HepG2 (cell line): Measurements from ENCODE around the gene ZBP1. TPM values are rescaled to one million over a fixed set of nuclear protein-coding genes. Genes with fewer than 3 reads are reported as not detected.
A peak's percentile ranks its signal among the peaks of the same experiment; 100 is the strongest.

ENCODE experiments used
- ARID2 ChIP-seq: sonication (generic); formaldehyde crosslinking; IDR thresholded peaks from 2 replicates; pipeline ENCODE4 v1.8.1; 2022; ENCODE audit warnings: mild to moderate bottlenecking, missing genetic modification reagents, borderline replicate concordance
- GMEB1 ChIP-seq: sonication (generic); formaldehyde crosslinking; IDR thresholded peaks from 2 replicates; pipeline ENCODE4 v1.5.1; 2020; ENCODE audit warnings: missing genetic modification reagents, mild to moderate bottlenecking, borderline replicate concordance
- MYNN ChIP-seq: sonication (generic); formaldehyde crosslinking; IDR thresholded peaks from 2 replicates; pipeline ENCODE4 v1.4.0; 2020; ENCODE audit warnings: mild to moderate bottlenecking, low read depth, missing genetic modification reagents
- RFXANK ChIP-seq: IDR thresholded peaks from 2 replicates; pipeline ENCODE4 v1.6.1; 2016
- SALL1 ChIP-seq: sonication (generic); formaldehyde crosslinking; IDR thresholded peaks from 2 replicates; pipeline ENCODE4 v1.8.0; 2022; ENCODE audit warnings: mild to moderate bottlenecking, missing genetic modification reagents
- SKIL ChIP-seq: sonication (generic); formaldehyde crosslinking; IDR thresholded peaks from 2 replicates; pipeline ENCODE4 v1.8.0; 2022; ENCODE audit warnings: missing genetic modification reagents, mild to moderate bottlenecking, moderate library complexity, borderline replicate concordance
- SYNCRIP ChIP-seq: fragments of 200-400 bp; formaldehyde crosslinking; IDR thresholded peaks from 2 replicates; pipeline ENCODE4 v1.6.1; 2018; ENCODE audit warnings: mild to moderate bottlenecking, low read depth, low read length; ENCODE audit not compliant: insufficient read depth
- ZFY ChIP-seq: sonication (generic); formaldehyde crosslinking; IDR thresholded peaks from 2 replicates; pipeline ENCODE4 v1.4.0; 2020; ENCODE audit warnings: missing genetic modification reagents
- ZNF333 ChIP-seq: sonication (generic); formaldehyde crosslinking; IDR thresholded peaks from 2 replicates; pipeline ENCODE4 v1.4.0; 2020; ENCODE audit warnings: mild to moderate bottlenecking, missing genetic modification reagents, borderline replicate concordance
- ZNF501 ChIP-seq: sonication (generic); formaldehyde crosslinking; IDR thresholded peaks from 2 replicates; pipeline ENCODE4 v1.5.1; 2020; ENCODE audit warnings: mild to moderate bottlenecking, moderate library complexity, missing genetic modification reagents
- ZNF503 ChIP-seq: sonication (generic); formaldehyde crosslinking; IDR thresholded peaks from 2 replicates; pipeline ENCODE4 v1.4.0; 2020; ENCODE audit warnings: missing genetic modification reagents
- ZNF879 ChIP-seq: sonication (generic); formaldehyde crosslinking; IDR thresholded peaks from 2 replicates; pipeline ENCODE4 v1.8.1; 2023; ENCODE audit warnings: missing genetic modification reagents
- polyA plus RNA-seq, 8 experiments: library from polyadenylated mRNA; depleted of rRNA in 3 of 8; stranded (reverse) in 7 of 8; unstranded in 1 of 8; fragments of >200 nt; fragmentation: Illumina TruSeq in 4 of 8; extraction: Trizol in 4 of 8; gene quantifications; 2 replicates each; pipeline versions ENCODE4 v1.2.1 to v1.2.3, GENCODE V29; 2011 to 2016; ENCODE audit warnings: low read depth in 4 of 8, missing spikeins in 1 of 8, mixed read lengths in 1 of 8; ENCODE audit not compliant: insufficient read depth in 1 of 8
- total RNA-seq, 5 experiments: library from RNA; depleted of rRNA; stranded (reverse); fragments of >200 nt; fragmentation: Illumina TruSeq; extraction: Trizol; gene quantifications; 2 replicates each; pipeline ENCODE4 v1.2.3, GENCODE V29; 2016; ENCODE audit warnings: low read depth in 1 of 5
- TF ChIP-seq, protein P1 (sequence below): sonication (generic); formaldehyde crosslinking; IDR thresholded peaks from 2 replicates; pipeline ENCODE4 v1.4.0; 2020; ENCODE audit warnings: missing genetic modification reagents
- TF ChIP-seq, protein P2 (sequence below): sonication (generic); formaldehyde crosslinking; IDR thresholded peaks from 2 replicates; pipeline ENCODE4 v1.5.0; 2020; ENCODE audit warnings: missing genetic modification reagents
- TF ChIP-seq, protein P3 (sequence below): sonication (generic); formaldehyde crosslinking; IDR thresholded peaks from 2 replicates; pipeline ENCODE4 v1.4.0; 2020; ENCODE audit warnings: missing genetic modification reagents

Gene ZBP1
- total and polyA plus RNA-seq, 2 of the 13 experiments (the other 11 are each of a cell fraction or from before 2014, with no cell fraction given): not detected

DNA sequence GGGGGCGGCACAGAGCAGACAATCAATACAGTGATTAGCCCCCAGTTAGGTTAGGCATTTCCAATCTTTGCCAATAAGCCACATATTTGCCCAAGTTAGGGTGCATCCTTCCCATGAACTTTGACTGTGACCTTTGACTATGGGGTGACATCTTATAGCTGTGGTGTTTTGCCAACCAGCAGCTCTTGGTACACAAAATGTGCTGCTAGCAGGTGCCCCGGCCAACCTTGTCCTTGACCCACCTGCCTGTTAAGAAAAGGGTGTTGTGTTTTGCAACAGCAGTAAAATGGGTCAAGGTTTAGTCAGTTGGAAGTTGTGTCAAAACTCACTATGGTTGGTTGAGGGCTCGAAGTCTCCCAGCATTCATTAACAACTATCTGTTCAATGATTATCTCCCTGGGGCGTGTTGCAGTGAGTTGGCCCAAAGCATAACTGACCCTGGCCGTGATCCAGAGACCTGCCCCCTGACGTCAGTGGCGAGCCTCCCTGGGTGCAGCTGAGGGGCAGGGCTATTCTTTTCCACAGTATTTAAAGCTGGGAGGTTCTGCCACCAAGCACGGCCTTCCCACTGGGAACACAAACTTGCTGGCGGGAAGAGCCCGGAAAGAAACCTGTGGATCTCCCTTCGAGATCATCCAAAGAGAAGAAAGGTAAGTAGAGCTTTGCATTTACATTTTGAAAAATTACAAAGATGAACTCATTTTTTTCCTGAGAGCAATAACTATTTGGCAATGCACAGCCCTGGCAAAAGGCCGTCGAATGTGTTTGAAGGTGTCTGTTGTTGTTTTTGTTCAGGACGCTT is 59.5 kb downstream of the ZBP1 start, which contains the start of gene PCK1 (continued):
- TF ChIP-seq, protein P1, sequence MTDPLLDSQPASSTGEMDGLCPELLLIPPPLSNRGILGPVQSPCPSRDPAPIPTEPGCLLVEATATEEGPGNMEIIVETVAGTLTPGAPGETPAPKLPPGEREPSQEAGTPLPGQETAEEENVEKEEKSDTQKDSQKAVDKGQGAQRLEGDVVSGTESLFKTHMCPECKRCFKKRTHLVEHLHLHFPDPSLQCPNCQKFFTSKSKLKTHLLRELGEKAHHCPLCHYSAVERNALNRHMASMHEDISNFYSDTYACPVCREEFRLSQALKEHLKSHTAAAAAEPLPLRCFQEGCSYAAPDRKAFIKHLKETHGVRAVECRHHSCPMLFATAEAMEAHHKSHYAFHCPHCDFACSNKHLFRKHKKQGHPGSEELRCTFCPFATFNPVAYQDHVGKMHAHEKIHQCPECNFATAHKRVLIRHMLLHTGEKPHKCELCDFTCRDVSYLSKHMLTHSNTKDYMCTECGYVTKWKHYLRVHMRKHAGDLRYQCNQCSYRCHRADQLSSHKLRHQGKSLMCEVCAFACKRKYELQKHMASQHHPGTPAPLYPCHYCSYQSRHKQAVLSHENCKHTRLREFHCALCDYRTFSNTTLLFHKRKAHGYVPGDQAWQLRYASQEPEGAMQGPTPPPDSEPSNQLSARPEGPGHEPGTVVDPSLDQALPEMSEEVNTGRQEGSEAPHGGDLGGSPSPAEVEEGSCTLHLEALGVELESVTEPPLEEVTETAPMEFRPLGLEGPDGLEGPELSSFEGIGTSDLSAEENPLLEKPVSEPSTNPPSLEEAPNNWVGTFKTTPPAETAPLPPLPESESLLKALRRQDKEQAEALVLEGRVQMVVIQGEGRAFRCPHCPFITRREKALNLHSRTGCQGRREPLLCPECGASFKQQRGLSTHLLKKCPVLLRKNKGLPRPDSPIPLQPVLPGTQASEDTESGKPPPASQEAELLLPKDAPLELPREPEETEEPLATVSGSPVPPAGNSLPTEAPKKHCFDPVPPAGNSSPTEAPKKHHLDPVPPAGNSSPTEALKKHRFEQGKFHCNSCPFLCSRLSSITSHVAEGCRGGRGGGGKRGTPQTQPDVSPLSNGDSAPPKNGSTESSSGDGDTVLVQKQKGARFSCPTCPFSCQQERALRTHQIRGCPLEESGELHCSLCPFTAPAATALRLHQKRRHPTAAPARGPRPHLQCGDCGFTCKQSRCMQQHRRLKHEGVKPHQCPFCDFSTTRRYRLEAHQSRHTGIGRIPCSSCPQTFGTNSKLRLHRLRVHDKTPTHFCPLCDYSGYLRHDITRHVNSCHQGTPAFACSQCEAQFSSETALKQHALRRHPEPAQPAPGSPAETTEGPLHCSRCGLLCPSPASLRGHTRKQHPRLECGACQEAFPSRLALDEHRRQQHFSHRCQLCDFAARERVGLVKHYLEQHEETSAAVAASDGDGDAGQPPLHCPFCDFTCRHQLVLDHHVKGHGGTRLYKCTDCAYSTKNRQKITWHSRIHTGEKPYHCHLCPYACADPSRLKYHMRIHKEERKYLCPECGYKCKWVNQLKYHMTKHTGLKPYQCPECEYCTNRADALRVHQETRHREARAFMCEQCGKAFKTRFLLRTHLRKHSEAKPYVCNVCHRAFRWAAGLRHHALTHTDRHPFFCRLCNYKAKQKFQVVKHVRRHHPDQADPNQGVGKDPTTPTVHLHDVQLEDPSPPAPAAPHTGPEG: no peak
- TF ChIP-seq ZFY (peak; percentile 77), SYNCRIP (no peak), ZNF879 (no peak), ZNF503 (CRISPR knock-in tag) (peak; percentile 94), ZNF333 (no peak; the same call in 1 of the 2 replicates), ARID2 (CRISPR knock-in tag) (0 out of 2 replicates have a peak, but pooled peaks have one; percentile 13), ZNF501 (CRISPR knock-in tag) (peak; percentile 96), GMEB1 (CRISPR knock-in tag) (peak; percentile 80; the same call in 1 of the 2 replicates), RFXANK (CRISPR knock-in tag) (peak; percentile 42; the same call in 1 of the 2 replicates), SALL1 (peak; percentile 99), SKIL (CRISPR knock-in tag) (peak; percentile 94), MYNN (CRISPR knock-in tag) (no peak)
- TF ChIP-seq, protein P2, sequence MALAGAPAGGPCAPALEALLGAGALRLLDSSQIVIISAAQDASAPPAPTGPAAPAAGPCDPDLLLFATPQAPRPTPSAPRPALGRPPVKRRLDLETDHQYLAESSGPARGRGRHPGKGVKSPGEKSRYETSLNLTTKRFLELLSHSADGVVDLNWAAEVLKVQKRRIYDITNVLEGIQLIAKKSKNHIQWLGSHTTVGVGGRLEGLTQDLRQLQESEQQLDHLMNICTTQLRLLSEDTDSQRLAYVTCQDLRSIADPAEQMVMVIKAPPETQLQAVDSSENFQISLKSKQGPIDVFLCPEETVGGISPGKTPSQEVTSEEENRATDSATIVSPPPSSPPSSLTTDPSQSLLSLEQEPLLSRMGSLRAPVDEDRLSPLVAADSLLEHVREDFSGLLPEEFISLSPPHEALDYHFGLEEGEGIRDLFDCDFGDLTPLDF (CRISPR knock-in tag): no peak
- TF ChIP-seq, protein P3, sequence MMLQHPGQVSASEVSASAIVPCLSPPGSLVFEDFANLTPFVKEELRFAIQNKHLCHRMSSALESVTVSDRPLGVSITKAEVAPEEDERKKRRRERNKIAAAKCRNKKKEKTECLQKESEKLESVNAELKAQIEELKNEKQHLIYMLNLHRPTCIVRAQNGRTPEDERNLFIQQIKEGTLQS (CRISPR knock-in tag): no peak; the same call in 1 of the 2 replicates
